Esophagus (tissue), 2 donors: ENCODE results near the gene C2orf76. TPM values are rescaled to one million over a fixed set of nuclear protein-coding genes. Genes with fewer than 3 reads are reported as not detected.

Experiments used
- H3K27ac ChIP-seq, 2 donors: one replicate each; pipeline ENCODE4 v1.5.1; 2013; ENCODE audit warnings: low read depth in 2 of 2, mild to moderate bottlenecking in 2 of 2, inconsistent platforms in 1 of 2, low read length in 1 of 2, moderate library complexity in 1 of 2
- H3K27me3 ChIP-seq, 2 donors: one replicate each; pipeline ENCODE4 v1.6.1; 2013; ENCODE audit warnings: low read length in 2 of 2, control low read depth in 1 of 2, mild to moderate bottlenecking in 1 of 2; ENCODE audit not compliant: insufficient read depth in 2 of 2, control insufficient read depth in 1 of 2
- H3K36me3 ChIP-seq, 2 donors: one replicate each; pipeline ENCODE4 v1.6.1; 2013; ENCODE audit warnings: low read length in 1 of 2; ENCODE audit not compliant: control insufficient read depth in 2 of 2, insufficient read depth in 2 of 2
- H3K4me1 ChIP-seq, 2 donors: one replicate each; pipeline ENCODE4 v1.6.1; 2013; ENCODE audit warnings: low read length in 1 of 2; ENCODE audit not compliant: control insufficient read depth in 2 of 2, insufficient read depth in 2 of 2
- H3K4me3 ChIP-seq, 2 donors: one replicate each; pipeline ENCODE4 v1.5.1; 2013; ENCODE audit warnings: low read length in 2 of 2, mild to moderate bottlenecking in 2 of 2, low read depth in 1 of 2, moderate library complexity in 1 of 2
- H3K9me3 ChIP-seq, 2 donors: one replicate each; pipeline ENCODE4 v1.6.1; 2013; ENCODE audit warnings: mild to moderate bottlenecking in 2 of 2, low read depth in 1 of 2, low read length in 1 of 2, moderate library complexity in 1 of 2; ENCODE audit not compliant: control insufficient read depth in 2 of 2, insufficient read depth in 1 of 2
- WGBS, 2 donors: extraction: QIAGEN DNeasy Blood & Tissue Kit; methylation state at CpG; one replicate each; pipeline ENCODE4 v1.1.7; 2013; 5-methylcytosine and 5-hydroxymethylcytosine counted together
- polyA plus RNA-seq, 2 donors: library from polyadenylated mRNA; stranded (reverse); fragments of 200-250 nt; gene quantifications; one replicate each; pipeline ENCODE4 v1.2.3, GENCODE V29; 2013
- donor health status: healthy with polysubstance abuse.
- donor health status: Bipolar disorder and iron deficiency.

The C2orf76 gene
- polyA plus RNA-seq, 2 donors = 11.7 to 12.6 TPM

GRCh38 chr2:119402106-119402505, 35.5 kb upstream of the C2orf76 start:
- H3K9me3 ChIP-seq = no peaks in the 10 kb centered on the region
- no peaks in the 10 kb centered on the region for H3K27me3 ChIP-seq
- H3K4me1 ChIP-seq = no peaks in the 10 kb centered on the region
- H3K27ac ChIP-seq = no peak overlapping the region
- H3K36me3 ChIP-seq = no peaks in the 10 kb centered on the region
- 87 to 90% methylated on average over 5 of the region's 5 CpGs for WGBS, 2 donors
- no peak overlapping the region for H3K4me3 ChIP-seq

DNA sequence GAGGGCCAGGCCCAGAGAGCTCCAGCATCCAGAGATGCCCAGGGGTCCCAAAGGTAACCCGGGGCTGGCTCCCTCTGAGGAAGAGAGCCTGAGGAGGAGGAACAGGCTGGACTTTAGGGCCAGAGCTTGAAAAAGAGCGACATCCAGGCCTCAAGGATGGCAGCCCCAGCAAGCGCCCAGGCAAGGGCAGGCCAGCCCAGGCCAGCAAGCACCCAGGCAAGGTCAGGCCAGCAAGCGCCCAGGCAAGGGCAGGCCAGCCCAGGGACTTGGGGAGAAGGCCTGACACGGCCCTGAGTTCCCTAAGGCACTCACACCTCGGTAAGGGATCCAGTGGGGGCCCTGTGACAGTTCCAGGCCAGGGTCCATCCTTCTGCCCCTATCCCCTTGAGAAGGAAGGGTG, 30.6 kb upstream of the C2orf76 start:
- Histone ChIP-seq H3K9me3 (no peaks in the 10 kb centered on the region), H3K4me1 (no peaks in the 10 kb centered on the region), H3K27ac (no peak overlapping the region), H3K36me3 (no peaks in the 10 kb centered on the region), H3K4me3 (no peak overlapping the region), H3K27me3 (no peaks in the 10 kb centered on the region)
- 88 to 95% methylated on average over 6 of the region's 6 CpGs for WGBS, 2 donors

- H3K4me1 ChIP-seq = peaks cover 0 to 1% of the 10 kb centered on the region in 2 donors
- no peaks in the 10 kb centered on the region for H3K27me3 ChIP-seq
- H3K27ac ChIP-seq = no peak overlapping the region
- H3K9me3 ChIP-seq = no peaks in the 10 kb centered on the region
- no peaks in the 10 kb centered on the region for H3K36me3 ChIP-seq
- WGBS, 2 donors = 84 to 85% methylated on average over 3 of the region's 3 CpGs
- no peak overlapping the region for H3K4me3 ChIP-seq
Observed at GRCh38 chr2:119393971-119394748, 27.5 kb upstream of the C2orf76 start.

- no peaks in the 10 kb centered on the region for H3K9me3 ChIP-seq
- 24 to 26% methylated on average over 5 of the region's 5 CpGs for WGBS, 2 donors
Observed at GRCh38 chr2:119389615-119390306, 23.1 kb upstream of the C2orf76 start.

GRCh38 chr2:119387381-119388129, 20.9 kb upstream of the C2orf76 start:
- no peaks in the 10 kb centered on the region for H3K9me3 ChIP-seq
- no peaks in the 10 kb centered on the region for H3K27me3 ChIP-seq
- no peaks in the 10 kb centered on the region for H3K36me3 ChIP-seq
- peaks cover 0 to 4% of the 10 kb centered on the region in 2 donors for H3K4me1 ChIP-seq
- WGBS, 2 donors = 27 to 29% methylated on average over 9 of the region's 9 CpGs
- peak overlapping the region; percentile 80 for H3K27ac ChIP-seq
- no peak overlapping the region for H3K4me3 ChIP-seq

More at GRCh38 chr2:119389615-119390306, 23.1 kb upstream of the C2orf76 start:
- Histone ChIP-seq H3K27me3 (no peaks in the 10 kb centered on the region), H3K4me3 (no peak overlapping the region), H3K36me3 (no peaks in the 10 kb centered on the region), H3K4me1 (peaks cover 0 to 4% of the 10 kb centered on the region in 2 donors), H3K27ac (peak overlapping the region; percentile 31 to 74)

GRCh38 chr2:119385466-119385865, 18.8 kb upstream of the C2orf76 start:
- Histone ChIP-seq H3K27me3 (no peaks in the 10 kb centered on the region), H3K4me3 (no peak overlapping the region), H3K9me3 (no peaks in the 10 kb centered on the region), H3K4me1 (peaks cover 0 to 4% of the 10 kb centered on the region in 2 donors), H3K27ac (no peak overlapping the region), H3K36me3 (no peaks in the 10 kb centered on the region)
- 88% methylated on average over 3 of the region's 3 CpGs for WGBS, 2 donors

GRCh38 chr2:119384971-119385370, 18.3 kb upstream of the C2orf76 start:
- Histone ChIP-seq H3K27ac (no peak overlapping the region), H3K27me3 (no peaks in the 10 kb centered on the region), H3K9me3 (no peaks in the 10 kb centered on the region), H3K4me1 (peaks cover 0 to 4% of the 10 kb centered on the region in 2 donors), H3K4me3 (no peak overlapping the region), H3K36me3 (no peaks in the 10 kb centered on the region)
- WGBS, 2 donors = 83 to 87% methylated on average over 4 of the region's 4 CpGs

DNA sequence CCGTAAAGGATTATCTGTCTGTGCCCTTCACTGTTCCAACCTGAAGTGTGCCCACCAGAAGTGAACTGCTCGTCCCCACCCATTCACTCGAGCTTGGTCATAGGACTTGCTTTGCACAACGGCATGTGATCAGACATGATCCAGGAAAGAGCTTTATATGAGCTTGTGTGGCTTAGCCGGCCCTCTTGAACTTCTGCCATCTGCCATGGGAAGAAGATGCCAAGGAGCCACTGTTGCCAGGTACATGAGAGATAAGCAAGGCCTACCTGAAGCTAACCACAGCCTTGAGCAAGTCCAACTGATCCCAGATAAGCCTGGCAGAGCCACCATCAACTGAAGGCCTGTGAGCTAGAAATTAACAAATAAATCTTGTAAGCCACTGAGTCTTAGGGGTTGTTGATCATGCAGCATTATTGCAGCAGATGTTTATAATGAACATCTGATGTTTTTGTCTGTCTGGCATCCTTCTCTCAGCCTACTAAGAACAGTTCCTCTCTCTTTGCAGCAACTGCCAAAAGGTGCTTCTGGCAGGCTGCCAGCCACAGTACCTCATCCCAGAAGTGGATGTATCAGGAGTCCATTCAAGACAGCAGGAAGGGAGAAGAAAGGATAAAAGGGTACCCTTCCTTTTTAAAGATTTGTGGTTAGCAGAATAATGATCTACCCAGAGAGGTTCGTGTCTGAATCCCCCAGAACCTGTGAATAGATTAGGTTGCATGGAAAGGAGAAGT, 16.9 kb upstream of the C2orf76 start:
- peaks cover 0 to 2% of the 10 kb centered on the region in 2 donors for H3K4me1 ChIP-seq
- no peak overlapping the region for H3K4me3 ChIP-seq
- no peak overlapping the region for H3K27ac ChIP-seq
- no peaks in the 10 kb centered on the region for H3K36me3 ChIP-seq
- H3K27me3 ChIP-seq = no peaks in the 10 kb centered on the region
- WGBS, 2 donors = 47 to 53% methylated on average over 6 of the region's 6 CpGs
- no peaks in the 10 kb centered on the region for H3K9me3 ChIP-seq

DNA sequence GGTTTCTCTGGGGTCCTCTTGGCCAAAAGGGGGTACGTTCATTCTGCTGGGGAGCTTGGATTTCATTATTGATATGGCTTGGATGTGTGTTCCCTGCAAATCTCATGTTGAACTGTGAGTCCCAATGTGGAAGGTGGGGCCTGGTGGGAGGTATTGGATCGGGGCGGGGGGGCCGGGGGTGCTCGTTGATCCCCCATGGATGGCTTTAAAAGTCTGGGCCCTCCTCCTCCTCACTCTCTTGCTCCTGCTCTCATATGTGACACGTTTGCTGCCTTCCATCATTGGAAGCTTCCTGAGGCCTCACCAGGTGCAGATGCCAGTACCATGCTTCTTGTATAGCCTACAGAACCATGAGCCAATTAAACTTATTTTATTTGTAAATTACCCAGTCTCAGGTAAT, 11.9 kb upstream of the C2orf76 start:
- no peaks in the 10 kb centered on the region for H3K9me3 ChIP-seq
- no peaks in the 10 kb centered on the region for H3K4me1 ChIP-seq
- H3K36me3 ChIP-seq = peaks cover 0 to under 1% of the 10 kb centered on the region in 2 donors
- 92% methylated on average over 6 of the region's 6 CpGs for WGBS, 2 donors
- H3K27ac ChIP-seq = no peak overlapping the region
- no peak overlapping the region for H3K4me3 ChIP-seq
- H3K27me3 ChIP-seq = no peaks in the 10 kb centered on the region
